DND-41 (cell line): ENCODE results near the gene TUBB6.

Source experiments
- EZH2 ChIP-seq: IDR thresholded peaks from 3 replicates; pipeline ENCODE4 v1.6.1; 2012; ENCODE audit warnings: borderline replicate concordance, low read depth, mild to moderate bottlenecking, moderate library complexity, low read length, inconsistent platforms; ENCODE audit not compliant: severe bottlenecking
- TF ChIP-seq, protein P1 (sequence below): IDR thresholded peaks from 2 replicates; pipeline ENCODE4 v1.5.1; 2012; ENCODE audit warnings: borderline replicate concordance, low read length, moderate library complexity, mild to moderate bottlenecking; ENCODE audit not compliant: poor library complexity, severe bottlenecking; ENCODE audit errors: extremely low read depth

- TF ChIP-seq, protein P1, sequence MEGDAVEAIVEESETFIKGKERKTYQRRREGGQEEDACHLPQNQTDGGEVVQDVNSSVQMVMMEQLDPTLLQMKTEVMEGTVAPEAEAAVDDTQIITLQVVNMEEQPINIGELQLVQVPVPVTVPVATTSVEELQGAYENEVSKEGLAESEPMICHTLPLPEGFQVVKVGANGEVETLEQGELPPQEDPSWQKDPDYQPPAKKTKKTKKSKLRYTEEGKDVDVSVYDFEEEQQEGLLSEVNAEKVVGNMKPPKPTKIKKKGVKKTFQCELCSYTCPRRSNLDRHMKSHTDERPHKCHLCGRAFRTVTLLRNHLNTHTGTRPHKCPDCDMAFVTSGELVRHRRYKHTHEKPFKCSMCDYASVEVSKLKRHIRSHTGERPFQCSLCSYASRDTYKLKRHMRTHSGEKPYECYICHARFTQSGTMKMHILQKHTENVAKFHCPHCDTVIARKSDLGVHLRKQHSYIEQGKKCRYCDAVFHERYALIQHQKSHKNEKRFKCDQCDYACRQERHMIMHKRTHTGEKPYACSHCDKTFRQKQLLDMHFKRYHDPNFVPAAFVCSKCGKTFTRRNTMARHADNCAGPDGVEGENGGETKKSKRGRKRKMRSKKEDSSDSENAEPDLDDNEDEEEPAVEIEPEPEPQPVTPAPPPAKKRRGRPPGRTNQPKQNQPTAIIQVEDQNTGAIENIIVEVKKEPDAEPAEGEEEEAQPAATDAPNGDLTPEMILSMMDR, result no peak
- TF ChIP-seq EZH2, result no peak
These were observed 63.5 kb downstream of the TUBB6 start for GRCh38 chr18:12371590-12371989.
